ENCODE measurements around the gene DSG4.
"Not testable (repeated sequence)": the region's sequence is repeated elsewhere in the genome, so short reads cannot be mapped to it uniquely, and the experiment has no call there.

DSG4 gene, protein sequence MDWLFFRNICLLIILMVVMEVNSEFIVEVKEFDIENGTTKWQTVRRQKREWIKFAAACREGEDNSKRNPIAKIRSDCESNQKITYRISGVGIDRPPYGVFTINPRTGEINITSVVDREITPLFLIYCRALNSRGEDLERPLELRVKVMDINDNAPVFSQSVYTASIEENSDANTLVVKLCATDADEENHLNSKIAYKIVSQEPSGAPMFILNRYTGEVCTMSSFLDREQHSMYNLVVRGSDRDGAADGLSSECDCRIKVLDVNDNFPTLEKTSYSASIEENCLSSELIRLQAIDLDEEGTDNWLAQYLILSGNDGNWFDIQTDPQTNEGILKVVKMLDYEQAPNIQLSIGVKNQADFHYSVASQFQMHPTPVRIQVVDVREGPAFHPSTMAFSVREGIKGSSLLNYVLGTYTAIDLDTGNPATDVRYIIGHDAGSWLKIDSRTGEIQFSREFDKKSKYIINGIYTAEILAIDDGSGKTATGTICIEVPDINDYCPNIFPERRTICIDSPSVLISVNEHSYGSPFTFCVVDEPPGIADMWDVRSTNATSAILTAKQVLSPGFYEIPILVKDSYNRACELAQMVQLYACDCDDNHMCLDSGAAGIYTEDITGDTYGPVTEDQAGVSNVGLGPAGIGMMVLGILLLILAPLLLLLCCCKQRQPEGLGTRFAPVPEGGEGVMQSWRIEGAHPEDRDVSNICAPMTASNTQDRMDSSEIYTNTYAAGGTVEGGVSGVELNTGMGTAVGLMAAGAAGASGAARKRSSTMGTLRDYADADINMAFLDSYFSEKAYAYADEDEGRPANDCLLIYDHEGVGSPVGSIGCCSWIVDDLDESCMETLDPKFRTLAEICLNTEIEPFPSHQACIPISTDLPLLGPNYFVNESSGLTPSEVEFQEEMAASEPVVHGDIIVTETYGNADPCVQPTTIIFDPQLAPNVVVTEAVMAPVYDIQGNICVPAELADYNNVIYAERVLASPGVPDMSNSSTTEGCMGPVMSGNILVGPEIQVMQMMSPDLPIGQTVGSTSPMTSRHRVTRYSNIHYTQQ

DNA sequence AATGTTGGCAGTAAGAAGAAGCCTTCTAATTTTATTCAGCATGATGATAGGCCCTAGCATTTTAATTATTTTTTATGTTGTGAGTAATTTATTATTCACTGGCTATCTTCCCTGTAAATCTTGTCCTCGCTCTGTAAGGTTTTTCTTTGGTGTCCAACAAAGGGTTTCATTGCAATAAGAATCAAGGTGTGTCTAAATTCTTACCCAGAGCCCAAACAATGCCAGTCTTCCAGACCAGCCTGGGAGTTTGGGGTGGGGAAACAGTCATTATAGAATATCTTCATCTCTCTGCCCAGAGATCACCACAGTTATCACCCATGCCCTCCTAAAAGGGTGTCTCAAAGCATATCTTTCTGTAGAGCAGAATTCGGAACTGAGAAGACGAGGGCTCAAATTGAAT, at the start of gene DSG4:
Gene DSG4, plus strand, starts transcription at position 301 of the 400 bp plus-strand sequence. CDS start 135 bp downstream, outside the sequence.
- no peak for TF ChIP-seq ZFX (IDR thresholded peaks at IDR 0.05)
- TF ChIP-seq, protein P1, sequence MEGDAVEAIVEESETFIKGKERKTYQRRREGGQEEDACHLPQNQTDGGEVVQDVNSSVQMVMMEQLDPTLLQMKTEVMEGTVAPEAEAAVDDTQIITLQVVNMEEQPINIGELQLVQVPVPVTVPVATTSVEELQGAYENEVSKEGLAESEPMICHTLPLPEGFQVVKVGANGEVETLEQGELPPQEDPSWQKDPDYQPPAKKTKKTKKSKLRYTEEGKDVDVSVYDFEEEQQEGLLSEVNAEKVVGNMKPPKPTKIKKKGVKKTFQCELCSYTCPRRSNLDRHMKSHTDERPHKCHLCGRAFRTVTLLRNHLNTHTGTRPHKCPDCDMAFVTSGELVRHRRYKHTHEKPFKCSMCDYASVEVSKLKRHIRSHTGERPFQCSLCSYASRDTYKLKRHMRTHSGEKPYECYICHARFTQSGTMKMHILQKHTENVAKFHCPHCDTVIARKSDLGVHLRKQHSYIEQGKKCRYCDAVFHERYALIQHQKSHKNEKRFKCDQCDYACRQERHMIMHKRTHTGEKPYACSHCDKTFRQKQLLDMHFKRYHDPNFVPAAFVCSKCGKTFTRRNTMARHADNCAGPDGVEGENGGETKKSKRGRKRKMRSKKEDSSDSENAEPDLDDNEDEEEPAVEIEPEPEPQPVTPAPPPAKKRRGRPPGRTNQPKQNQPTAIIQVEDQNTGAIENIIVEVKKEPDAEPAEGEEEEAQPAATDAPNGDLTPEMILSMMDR (conservative IDR thresholded peaks at IDR 0.05), result no peak
- no peak within 1 kb of the TSS for H3K27ac ChIP-seq

DNA sequence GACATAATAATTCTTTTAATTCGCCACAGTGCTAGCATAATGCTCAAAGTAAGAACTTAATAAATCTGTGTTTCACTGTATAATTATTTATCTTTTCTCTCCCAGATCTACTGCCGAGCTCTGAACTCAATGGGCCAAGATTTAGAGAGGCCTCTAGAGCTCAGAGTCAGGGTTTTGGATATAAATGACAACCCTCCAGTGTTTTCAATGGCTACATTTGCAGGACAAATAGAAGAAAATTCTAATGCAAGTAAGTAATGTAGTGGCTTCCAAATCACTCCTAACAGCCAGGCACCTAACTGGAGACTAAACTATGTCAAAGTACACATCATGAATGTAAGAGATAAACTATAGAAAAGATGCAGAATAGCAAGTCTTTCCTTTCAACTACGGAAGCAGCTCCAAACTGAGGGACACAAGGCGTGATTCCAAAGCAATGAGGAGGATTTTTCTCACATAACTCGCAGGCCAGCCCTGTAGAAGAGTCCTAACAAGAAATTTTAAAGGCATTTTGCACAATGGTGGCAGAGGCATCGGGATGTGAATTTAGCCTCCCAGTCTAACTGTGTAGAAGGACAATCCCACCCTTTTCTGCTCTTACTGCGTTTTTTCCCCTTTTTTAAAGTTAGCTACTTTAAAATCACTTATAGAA, 46.7 kb upstream of the DSG4 start:
- H3K27ac ChIP-seq, result no peak overlapping the region
- TF ChIP-seq, protein P1 (conservative IDR thresholded peaks at IDR 0.05), result no peak
- TF ChIP-seq ZFX (IDR thresholded peaks at IDR 0.05), result no peak

DNA sequence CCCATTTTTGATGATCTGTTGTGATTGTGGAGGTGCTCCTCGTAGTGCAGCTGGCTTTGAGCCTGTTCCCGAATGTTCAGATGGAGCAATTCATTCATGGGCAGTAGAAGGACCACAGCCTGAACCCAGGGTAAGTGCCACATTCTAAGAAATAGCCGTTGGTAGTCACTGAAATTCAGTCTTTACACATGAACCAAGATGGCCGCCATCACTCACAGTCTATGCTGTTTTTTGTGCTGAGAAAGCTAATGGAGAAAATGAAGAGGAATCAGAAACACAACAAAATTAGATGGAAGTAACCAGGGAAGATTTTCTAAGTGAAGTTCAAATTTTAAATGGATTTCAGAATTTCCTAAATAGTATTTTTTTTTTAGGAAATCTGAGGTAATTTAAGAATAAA, 33.1 kb upstream of the DSG4 start:
- H3K27ac ChIP-seq, result no peak overlapping the region
- TF ChIP-seq, protein P1 (conservative IDR thresholded peaks at IDR 0.05), result no peak
- no peak for TF ChIP-seq ZFX (IDR thresholded peaks at IDR 0.05)

DNA sequence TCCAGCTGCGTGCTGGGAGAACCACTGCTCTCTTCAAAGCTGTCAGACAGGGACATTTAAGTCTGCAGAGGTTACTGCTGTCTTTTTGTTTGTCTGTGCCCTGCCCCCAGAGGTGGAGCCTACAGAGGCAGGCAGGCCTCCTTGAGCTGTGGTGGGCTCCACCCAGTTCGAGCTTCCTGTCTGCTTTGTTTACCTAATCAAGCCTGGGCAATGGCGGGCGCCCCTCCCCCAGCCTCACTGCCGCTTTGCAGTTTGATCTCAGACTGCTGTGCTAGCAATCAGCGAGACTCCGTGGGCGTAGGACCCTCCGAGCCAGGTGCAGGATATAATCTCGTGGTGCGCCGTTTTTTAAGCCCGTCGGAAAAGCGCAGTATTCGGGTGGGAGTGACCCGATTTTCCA, 23.2 kb upstream of the DSG4 start:
- H3K27ac ChIP-seq, result not testable (repeated sequence)

DNA sequence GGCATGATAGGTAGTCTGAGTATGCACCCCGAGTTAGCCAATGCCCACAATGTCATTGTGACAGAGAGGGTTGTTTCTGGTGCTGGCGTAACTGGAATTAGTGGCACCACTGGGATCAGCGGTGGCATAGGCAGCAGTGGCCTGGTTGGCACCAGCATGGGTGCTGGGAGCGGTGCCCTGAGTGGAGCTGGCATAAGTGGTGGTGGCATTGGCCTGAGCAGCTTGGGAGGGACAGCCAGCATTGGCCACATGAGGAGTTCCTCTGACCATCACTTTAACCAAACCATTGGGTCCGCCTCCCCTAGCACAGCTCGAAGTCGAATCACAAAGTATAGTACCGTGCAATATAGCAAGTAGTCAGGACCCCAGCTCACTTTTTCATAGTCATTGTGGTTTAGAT, 21.6 kb upstream of the DSG4 start:
- no peak overlapping the region for H3K27ac ChIP-seq
- no peak for TF ChIP-seq ZFX (IDR thresholded peaks at IDR 0.05)
- TF ChIP-seq, protein P1 (conservative IDR thresholded peaks at IDR 0.05), result no peak

DNA sequence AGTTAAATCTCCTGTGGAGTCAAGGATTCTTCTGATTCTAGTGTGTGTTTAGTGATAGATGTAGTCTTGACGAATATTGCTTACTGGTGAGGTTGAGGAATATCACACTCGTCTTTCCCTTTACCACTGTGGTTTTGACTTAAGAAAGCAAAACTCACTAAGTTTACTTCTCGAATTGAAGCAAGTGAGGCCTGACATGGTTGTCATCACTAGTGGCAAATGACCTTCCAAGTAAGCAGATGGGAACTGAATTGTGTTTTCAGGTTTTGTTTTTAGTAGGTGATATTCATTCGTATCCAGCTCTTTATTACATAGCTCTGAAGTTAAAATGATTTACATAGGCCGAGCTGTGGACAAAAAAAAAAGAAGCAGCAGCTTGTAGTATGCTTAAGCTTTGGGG, 20.6 kb upstream of the DSG4 start:
- TF ChIP-seq, protein P1 (conservative IDR thresholded peaks at IDR 0.05), result no peak
- no peak for TF ChIP-seq ZFX (IDR thresholded peaks at IDR 0.05)
- no peak overlapping the region for H3K27ac ChIP-seq

DNA sequence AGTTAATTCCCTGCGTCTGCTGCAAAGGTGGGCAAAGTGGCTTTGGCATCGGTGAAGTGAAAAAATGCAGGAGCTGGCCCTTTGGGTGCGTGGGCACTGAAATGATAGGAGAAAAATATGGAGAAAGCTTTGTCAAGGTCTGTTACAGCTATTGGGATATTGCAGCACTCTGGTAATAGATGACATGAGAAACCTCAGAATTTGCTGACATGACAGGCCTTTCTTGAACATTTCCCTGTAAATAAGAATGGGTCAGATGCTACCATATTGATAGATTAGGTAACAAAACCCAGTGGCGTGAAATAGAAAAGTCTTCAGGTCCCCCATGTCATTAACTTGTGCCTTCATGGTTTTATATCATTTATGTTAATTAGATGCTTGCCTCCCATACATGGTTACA, 12.4 kb upstream of the DSG4 start:
- H3K27ac ChIP-seq, result no peak overlapping the region
- no peak for TF ChIP-seq ZFX (IDR thresholded peaks at IDR 0.05)
- TF ChIP-seq, protein P1 (conservative IDR thresholded peaks at IDR 0.05), result no peak

Data from C4-2B (cell line).